Body of pancreas (tissue), 4 donors: ENCODE measurements around the gene MECP2. TPM values are rescaled to one million over a fixed set of nuclear protein-coding genes. Genes with fewer than 3 reads are reported as not detected.
"Not testable (repeated sequence)": the region's sequence is repeated elsewhere in the genome, so short reads cannot be mapped to it uniquely, and the experiment has no call there.

Experiments used
- ATAC-seq: fragments of 150-250 bp; one replicate; pipeline ENCODE4 v1.9.1; 2016
- DNase-seq, 4 donors: peaks; one replicate each; pipeline ENCODE4 v3.0.0-alpha.2; 2019
- H3K27ac ChIP-seq, 4 donors: fragments of 200-600 bp; sonication (generic); 1 replicate in 3 of 4; 2 replicates in 1 of 4; pipeline versions ENCODE4 v1.5.1 to v1.6.1; 2016 to 2019; ENCODE audit warnings: mild to moderate bottlenecking in 1 of 4, mixed read lengths in 1 of 4, moderate library complexity in 1 of 4
- H3K27me3 ChIP-seq, 2 donors: fragments of 200-600 bp; sonication (generic); one replicate each; pipeline ENCODE4 v1.6.0; 2016; ENCODE audit warnings: mild to moderate bottlenecking in 1 of 2
- H3K36me3 ChIP-seq, 2 donors: fragments of 200-600 bp; sonication (generic); replicated peaks in 1 of 2; 2 replicates each; pipeline ENCODE4 v1.5.1; 2016; ENCODE audit warnings: low read depth in 2 of 2; ENCODE audit not compliant: insufficient read depth in 1 of 2
- H3K4me1 ChIP-seq: fragments of 200-600 bp; sonication (generic); one replicate; pipeline ENCODE4 v1.6.0; 2016
- H3K4me3 ChIP-seq, 2 donors: fragments of 200-600 bp; sonication (generic); 1 replicate in 1 of 2; 2 replicates in 1 of 2; pipeline ENCODE4 v1.5.1; 2016 to 2019
- H3K9me3 ChIP-seq, 3 donors: fragments of 200-600 bp; sonication (generic); 1 replicate in 2 of 3; 2 replicates in 1 of 3; pipeline ENCODE4 v1.5.1; 2016
- POLR2A ChIP-seq, 3 donors: fragments of 450-650 bp; IDR thresholded peaks; one replicate each; pipeline ENCODE4 v1.6.1; 2016; ENCODE audit warnings: antibody characterized with exemption in 3 of 3, mild to moderate bottlenecking in 2 of 3
- WGBS, 2 donors: methylation state at CpG; one replicate each; pipeline ENCODE4 v1.1.5; 2017; 5-methylcytosine and 5-hydroxymethylcytosine counted together
- intact Hi-C: fragments of 100-400 bp; cut with DNase I; formaldehyde crosslinking; loops from one replicate; pipeline ENCODE4 v1.15.1; 2023
- total RNA-seq, 2 donors: library from RNA; depleted of rRNA; stranded (reverse); fragments of >200 nt; gene quantifications; one replicate each; pipeline ENCODE4 v1.1.0, GENCODE V29; 2016
- TF ChIP-seq, protein P1 (sequence below), 7 experiments: fragments of 450-650 bp in 4 of 7; fragments of 200-600 bp in 3 of 7; sonication (generic) in 3 of 7; IDR thresholded peaks; one replicate each; pipeline ENCODE4 v1.5.1; 2016 to 2019; ENCODE audit warnings: antibody characterized with exemption in 7 of 7

MECP2 gene
- total RNA-seq, 2 donors from 2014 or later, result 27.8 to 36.3 TPM

DNA sequence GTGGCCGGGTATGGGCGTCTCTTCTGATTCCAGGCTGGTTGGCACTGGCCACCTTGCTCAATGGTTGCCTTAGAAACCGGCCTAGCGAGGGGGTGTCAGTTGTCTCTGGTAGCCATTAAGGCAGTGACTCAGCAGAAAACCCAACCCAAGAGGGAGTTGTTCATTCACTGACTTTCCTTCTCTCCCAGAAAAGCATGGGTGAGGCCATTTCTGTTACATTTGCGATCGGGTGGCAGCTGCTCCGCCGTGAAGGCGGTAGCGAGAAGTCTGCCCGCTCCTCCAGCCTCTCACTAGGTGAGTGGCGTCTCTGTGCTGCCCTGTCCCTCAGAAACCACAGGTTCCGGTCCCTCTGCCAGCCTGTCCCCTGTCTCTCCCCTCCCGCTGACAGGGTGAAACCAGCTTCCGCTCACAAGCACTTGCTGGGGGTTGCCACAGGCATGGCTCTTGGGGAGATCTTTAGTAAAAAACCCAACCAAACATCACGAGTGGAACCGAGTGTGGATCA, 95.2 kb downstream of the MECP2 start:
- ATAC-seq (peak; percentile 50), DNase-seq (peak in 1 of 4 donors; percentile 51)
- TF ChIP-seq, protein P1, sequence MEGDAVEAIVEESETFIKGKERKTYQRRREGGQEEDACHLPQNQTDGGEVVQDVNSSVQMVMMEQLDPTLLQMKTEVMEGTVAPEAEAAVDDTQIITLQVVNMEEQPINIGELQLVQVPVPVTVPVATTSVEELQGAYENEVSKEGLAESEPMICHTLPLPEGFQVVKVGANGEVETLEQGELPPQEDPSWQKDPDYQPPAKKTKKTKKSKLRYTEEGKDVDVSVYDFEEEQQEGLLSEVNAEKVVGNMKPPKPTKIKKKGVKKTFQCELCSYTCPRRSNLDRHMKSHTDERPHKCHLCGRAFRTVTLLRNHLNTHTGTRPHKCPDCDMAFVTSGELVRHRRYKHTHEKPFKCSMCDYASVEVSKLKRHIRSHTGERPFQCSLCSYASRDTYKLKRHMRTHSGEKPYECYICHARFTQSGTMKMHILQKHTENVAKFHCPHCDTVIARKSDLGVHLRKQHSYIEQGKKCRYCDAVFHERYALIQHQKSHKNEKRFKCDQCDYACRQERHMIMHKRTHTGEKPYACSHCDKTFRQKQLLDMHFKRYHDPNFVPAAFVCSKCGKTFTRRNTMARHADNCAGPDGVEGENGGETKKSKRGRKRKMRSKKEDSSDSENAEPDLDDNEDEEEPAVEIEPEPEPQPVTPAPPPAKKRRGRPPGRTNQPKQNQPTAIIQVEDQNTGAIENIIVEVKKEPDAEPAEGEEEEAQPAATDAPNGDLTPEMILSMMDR (IDR thresholded peaks at IDR 0.05), result no peak
- no peak for TF ChIP-seq POLR2A (IDR thresholded peaks at IDR 0.05)
- H3K4me3 ChIP-seq, result no peak overlapping the region
- no peaks in the 10 kb centered on the region for H3K27me3 ChIP-seq
- intact Hi-C loops, result no loop called here
- H3K9me3 ChIP-seq, result no peaks in the 10 kb centered on the region
- no peaks in the 10 kb centered on the region for H3K36me3 ChIP-seq
- H3K4me1 ChIP-seq, result peaks cover 3% of the 10 kb centered on the region
- 57 to 73% methylated on average over 5 to 12 of the region's 17 CpGs for WGBS, 2 donors
- peak overlapping the region in 2 of 4 donors; percentile 36 to 53 for H3K27ac ChIP-seq

- no peaks in the 10 kb centered on the region for H3K27me3 ChIP-seq
- no peak overlapping the region for H3K4me3 ChIP-seq
- no peaks in the 10 kb centered on the region for H3K36me3 ChIP-seq
- peaks cover 3% of the 10 kb centered on the region for H3K4me1 ChIP-seq
- 57% methylated on average over 3 to 4 of the region's 5 CpGs for WGBS, 2 donors
- H3K27ac ChIP-seq, result no peak overlapping the region
- no peak for ATAC-seq
- intact Hi-C loops, result no loop called here
- H3K9me3 ChIP-seq, result no peaks in the 10 kb centered on the region
- DNase-seq, result no peak
- TF ChIP-seq, protein P1 (IDR thresholded peaks at IDR 0.05), result no peak
- no peak for TF ChIP-seq POLR2A (IDR thresholded peaks at IDR 0.05)
Measured at GRCh38 chrX:154000051-154000450, 97.5 kb downstream of the MECP2 start.

DNA sequence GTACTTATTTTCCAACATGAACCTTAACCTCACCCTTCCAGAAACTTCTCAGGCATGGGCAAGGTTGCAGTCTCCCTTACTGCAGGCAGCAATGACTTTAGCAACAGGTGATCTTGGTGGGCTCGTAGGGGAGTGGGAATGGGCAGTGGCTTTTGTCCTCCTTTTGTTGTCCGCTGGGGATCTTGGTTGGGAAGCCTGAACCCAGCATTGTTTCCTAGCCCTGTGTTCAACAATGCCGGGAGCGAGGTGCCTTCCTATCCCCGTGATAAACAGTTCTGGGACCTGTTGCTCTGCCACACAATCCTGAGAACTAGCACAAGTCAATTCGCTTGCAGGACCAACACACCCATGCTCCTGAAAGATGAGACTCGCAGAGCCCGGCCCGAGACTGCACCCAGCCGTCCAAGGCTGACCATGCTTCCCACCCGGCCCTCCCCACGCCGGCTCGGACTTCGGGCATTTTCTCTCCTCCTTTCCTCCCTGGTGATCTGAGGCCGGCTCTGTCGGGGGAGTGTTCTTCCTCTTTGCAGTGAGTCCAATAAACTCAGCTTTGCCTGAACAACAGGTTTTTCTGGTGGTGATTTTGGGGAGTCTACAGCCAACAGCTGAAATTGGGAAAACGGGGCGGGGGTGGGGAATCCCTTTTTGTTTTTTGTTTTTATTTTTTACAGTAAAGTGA, 98.0 kb downstream of the MECP2 start:
- H3K4me3 ChIP-seq, result no peak overlapping the region
- no peak for DNase-seq
- peaks cover 3% of the 10 kb centered on the region for H3K4me1 ChIP-seq
- WGBS, 2 donors, result 44 to 47% methylated on average over 2 to 18 of the region's 19 CpGs
- H3K9me3 ChIP-seq, result no peaks in the 10 kb centered on the region
- no peaks in the 10 kb centered on the region for H3K36me3 ChIP-seq
- no peak for ATAC-seq
- no peaks in the 10 kb centered on the region for H3K27me3 ChIP-seq
- H3K27ac ChIP-seq, result no peak overlapping the region
- TF ChIP-seq POLR2A (IDR thresholded peaks at IDR 0.05), result no peak
- TF ChIP-seq, protein P1 (IDR thresholded peaks at IDR 0.05), result no peak
- intact Hi-C loops, result no loop called here

- TF ChIP-seq, protein P1 (IDR thresholded peaks at IDR 0.05), result no peak
- no peak for TF ChIP-seq POLR2A (IDR thresholded peaks at IDR 0.05)
- Histone ChIP-seq H3K4me3 (no peak overlapping the region), H3K36me3 (no peaks in the 10 kb centered on the region), H3K4me1 (no peaks in the 10 kb centered on the region), H3K27me3 (no peaks in the 10 kb centered on the region), H3K9me3 (no peaks in the 10 kb centered on the region), H3K27ac (no peak overlapping the region)
- no peak for DNase-seq
- intact Hi-C loops, result no loop called here
- WGBS, 2 donors, result 93 to 98% methylated on average over 5 to 6 of the region's 8 CpGs
- no peak for ATAC-seq
Measured at GRCh38 chrX:153995504-153995903, 102.0 kb downstream of the MECP2 start.

GRCh38 chrX:153994398-153994797, 103.1 kb downstream of the MECP2 start:
- DNase-seq, H3K4me1 ChIP-seq, intact Hi-C loops, H3K9me3 ChIP-seq, H3K36me3 ChIP-seq, H3K27ac ChIP-seq, H3K4me3 ChIP-seq, H3K27me3 ChIP-seq, ATAC-seq: not testable (repeated sequence)
- no CpG with 5 or more reads among the region's 5 CpGs for WGBS, 2 donors
